A673 (cell line): ENCODE measurements around the gene SIM2. TPM values are rescaled to one million over a fixed set of nuclear protein-coding genes. Genes with fewer than 3 reads are reported as not detected.

Source experiments
- BruUV-seq: library from RNA; stranded (reverse); fragments of 400-500 nt; replicated peaks from 2 replicates; lab custom pipeline; 2021; lab: Mats Ljungman, UMichigan
- CTCF ChIA-PET: fragments of 300-600 bp; sonication (Branson Sonifier 250); formaldehyde crosslinking; loops from one replicate; lab custom pipeline; 2022; ENCODE audit warnings: antibody characterized with exemption; lab: Charles Lee
- POLR2A ChIA-PET: fragments of 300-600 bp; sonication (Branson Sonifier 250); formaldehyde crosslinking; loops from one replicate; lab custom pipeline; 2022; ENCODE audit warnings: antibody characterized with exemption; ENCODE audit not compliant: low non-redundant PET; lab: Charles Lee
- DNase-seq: peaks from one replicate; pipeline ENCODE4 v3.0.0-alpha.2; 2015; ENCODE audit warnings: low spot score
- H3K27ac ChIP-seq: fragments of 200-600 bp; sonication (generic); 2 replicates; pipeline ENCODE4 v1.5.1; 2016; ENCODE audit warnings: mixed run types, low read depth, mild to moderate bottlenecking, mixed read lengths, antibody characterized with exemption, low read length; ENCODE audit not compliant: poor library complexity, severe bottlenecking
- H3K27me3 ChIP-seq: fragments of 200-600 bp; sonication (generic); replicated peaks from 2 replicates; pipeline ENCODE4 v1.6.1; 2017; ENCODE audit warnings: mixed run types, low read depth, mild to moderate bottlenecking, mixed read lengths, antibody characterized with exemption, low read length; ENCODE audit not compliant: insufficient read depth, poor library complexity
- H3K36me3 ChIP-seq: fragments of 200-600 bp; sonication (generic); 2 replicates; pipeline ENCODE4 v1.6.1; 2016; ENCODE audit warnings: mixed run types, mild to moderate bottlenecking, mixed read lengths, antibody characterized with exemption, low read length; ENCODE audit not compliant: insufficient read depth, poor library complexity, severe bottlenecking
- H3K4me1 ChIP-seq: fragments of 200-600 bp; sonication (generic); 2 replicates; pipeline ENCODE4 v1.6.1; 2017; ENCODE audit warnings: mixed run types, mild to moderate bottlenecking, mixed read lengths, antibody characterized with exemption, low read length; ENCODE audit not compliant: insufficient read depth, poor library complexity, severe bottlenecking
- H3K4me3 ChIP-seq: fragments of 200-600 bp; sonication (generic); 2 replicates; pipeline ENCODE4 v1.5.1; 2016; ENCODE audit warnings: low read depth, mixed run types, mild to moderate bottlenecking, mixed read lengths, low read length; ENCODE audit not compliant: poor library complexity, severe bottlenecking
- H3K9me3 ChIP-seq: fragments of 200-600 bp; sonication (generic); 2 replicates; pipeline ENCODE4 v1.6.1; 2016; ENCODE audit warnings: mixed run types, low read depth, mild to moderate bottlenecking, mixed read lengths, antibody characterized with exemption, low read length; ENCODE audit not compliant: poor library complexity, severe bottlenecking
- EZH2 ChIP-seq: fragments of 200-600 bp; sonication (generic); IDR thresholded peaks from 2 replicates; pipeline ENCODE4 v1.6.1; 2017; ENCODE audit warnings: borderline replicate concordance, low read depth, mild to moderate bottlenecking, mixed read lengths, antibody characterized with exemption, low read length; ENCODE audit not compliant: poor library complexity, severe bottlenecking
- intact Hi-C: fragments of 100-400 bp; cut with micrococcal nuclease; formaldehyde crosslinking; loops from one replicate; pipeline ENCODE4 v1.10.0; 2022; ENCODE audit not compliant: unreplicated experiment
- total RNA-seq: library from RNA; stranded (reverse); gene quantifications from 2 replicates; pipeline ENCODE4 v1.2.3, GENCODE V29; 2021
- TF ChIP-seq, protein P1 (sequence below): fragments of 300-800, 200-600 bp; sonication (generic); conservative IDR thresholded peaks from 2 replicates; pipeline ENCODE4 v1.5.1; 2017; ENCODE audit warnings: low read depth, mild to moderate bottlenecking, antibody characterized with exemption, low read length, moderate library complexity, mixed read lengths

The SIM2 gene
- total RNA-seq, 1 experiment from 2014 or later = 42.7 TPM

DNA sequence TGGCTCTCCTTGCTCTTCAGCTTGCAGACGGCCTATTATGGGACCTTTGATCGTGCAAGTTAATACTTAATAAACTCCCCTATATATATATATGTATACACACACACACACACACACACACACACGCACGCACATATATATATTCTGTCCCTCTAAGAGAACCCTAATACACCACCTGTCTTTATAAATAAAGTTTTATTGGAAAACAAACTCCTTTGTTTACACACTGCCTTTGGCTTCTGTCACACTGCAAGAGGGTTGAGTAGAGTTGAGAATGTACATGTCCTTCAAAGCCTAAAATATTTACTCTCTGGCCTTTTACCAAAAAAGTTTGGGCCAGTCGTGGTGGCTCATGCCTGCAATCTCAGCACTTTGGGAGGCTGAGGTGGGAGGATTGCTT is 26.2 kb upstream of the SIM2 start:
- ChIA-PET CTCF (no interaction called here), POLR2A (no interaction called here)
- Histone ChIP-seq H3K9me3 (no peaks in the 10 kb centered on the region), H3K27me3 (no peaks in the 10 kb centered on the region), H3K36me3 (no peaks in the 10 kb centered on the region), H3K27ac (no peak overlapping the region), H3K4me1 (peaks cover 23% of the 10 kb centered on the region), H3K4me3 (no peak overlapping the region)
- no peak for TF ChIP-seq EZH2
- TF ChIP-seq, protein P1, sequence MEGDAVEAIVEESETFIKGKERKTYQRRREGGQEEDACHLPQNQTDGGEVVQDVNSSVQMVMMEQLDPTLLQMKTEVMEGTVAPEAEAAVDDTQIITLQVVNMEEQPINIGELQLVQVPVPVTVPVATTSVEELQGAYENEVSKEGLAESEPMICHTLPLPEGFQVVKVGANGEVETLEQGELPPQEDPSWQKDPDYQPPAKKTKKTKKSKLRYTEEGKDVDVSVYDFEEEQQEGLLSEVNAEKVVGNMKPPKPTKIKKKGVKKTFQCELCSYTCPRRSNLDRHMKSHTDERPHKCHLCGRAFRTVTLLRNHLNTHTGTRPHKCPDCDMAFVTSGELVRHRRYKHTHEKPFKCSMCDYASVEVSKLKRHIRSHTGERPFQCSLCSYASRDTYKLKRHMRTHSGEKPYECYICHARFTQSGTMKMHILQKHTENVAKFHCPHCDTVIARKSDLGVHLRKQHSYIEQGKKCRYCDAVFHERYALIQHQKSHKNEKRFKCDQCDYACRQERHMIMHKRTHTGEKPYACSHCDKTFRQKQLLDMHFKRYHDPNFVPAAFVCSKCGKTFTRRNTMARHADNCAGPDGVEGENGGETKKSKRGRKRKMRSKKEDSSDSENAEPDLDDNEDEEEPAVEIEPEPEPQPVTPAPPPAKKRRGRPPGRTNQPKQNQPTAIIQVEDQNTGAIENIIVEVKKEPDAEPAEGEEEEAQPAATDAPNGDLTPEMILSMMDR = no peak
- no TSS peak for BruUV-seq
- DNase-seq = no peak
- intact Hi-C loops = no loop called here

- no TSS peak for BruUV-seq
- Histone ChIP-seq H3K4me3 (no peak overlapping the region), H3K36me3 (no peaks in the 10 kb centered on the region), H3K9me3 (peaks cover 8% of the 10 kb centered on the region), H3K27me3 (no peaks in the 10 kb centered on the region), H3K27ac (no peak overlapping the region), H3K4me1 (peaks cover 9% of the 10 kb centered on the region)
- TF ChIP-seq, protein P1 = no peak
- TF ChIP-seq EZH2 = no peak
- intact Hi-C loops = no loop called here
- no peak for DNase-seq
- ChIA-PET POLR2A (no interaction called here), CTCF (no interaction called here)
Observed at GRCh38 chr21:36676039-36676950, 22.6 kb upstream of the SIM2 start.

GRCh38 chr21:36677443-36677842 is 21.5 kb upstream of the SIM2 start:
- no peak for TF ChIP-seq EZH2
- TF ChIP-seq, protein P1 = no peak
- CTCF ChIA-PET = no interaction called here
- H3K36me3 ChIP-seq = no peaks in the 10 kb centered on the region
- no peaks in the 10 kb centered on the region for H3K27me3 ChIP-seq
- peaks cover 9% of the 10 kb centered on the region for H3K4me1 ChIP-seq
- DNase-seq = no peak
- intact Hi-C loops = no loop called here
- no TSS peak for BruUV-seq
- H3K4me3 ChIP-seq = no peak overlapping the region
- H3K27ac ChIP-seq = no peak overlapping the region
- POLR2A ChIA-PET = no interaction called here
- H3K9me3 ChIP-seq = peaks cover 15% of the 10 kb centered on the region
